ENCODE measurements around the gene DIRAS2.
A peak's percentile ranks its signal among the peaks of the same experiment; 100 is the strongest.

Gene DIRAS2

DNA sequence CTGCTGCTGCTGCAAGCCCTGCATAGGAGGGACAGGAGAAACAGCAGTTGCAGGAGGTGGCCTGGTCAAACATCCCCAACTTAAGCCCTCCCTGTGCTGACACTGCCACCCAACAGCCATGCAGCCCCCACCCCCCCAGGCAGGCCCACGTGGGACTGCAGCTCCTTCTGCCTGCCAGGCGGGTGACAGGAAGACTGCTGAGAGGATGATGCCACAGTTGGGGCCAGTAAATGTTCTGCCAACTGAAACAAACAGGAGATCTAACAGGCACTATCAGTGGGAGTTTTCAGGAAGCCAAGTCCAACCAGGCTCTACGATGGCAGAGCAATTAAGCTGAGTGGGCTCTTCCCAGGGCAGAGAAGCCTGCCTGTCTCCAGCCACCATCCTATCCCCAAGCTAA is 31.1 kb downstream of the DIRAS2 start:
- DNase-seq = no peak

DNA sequence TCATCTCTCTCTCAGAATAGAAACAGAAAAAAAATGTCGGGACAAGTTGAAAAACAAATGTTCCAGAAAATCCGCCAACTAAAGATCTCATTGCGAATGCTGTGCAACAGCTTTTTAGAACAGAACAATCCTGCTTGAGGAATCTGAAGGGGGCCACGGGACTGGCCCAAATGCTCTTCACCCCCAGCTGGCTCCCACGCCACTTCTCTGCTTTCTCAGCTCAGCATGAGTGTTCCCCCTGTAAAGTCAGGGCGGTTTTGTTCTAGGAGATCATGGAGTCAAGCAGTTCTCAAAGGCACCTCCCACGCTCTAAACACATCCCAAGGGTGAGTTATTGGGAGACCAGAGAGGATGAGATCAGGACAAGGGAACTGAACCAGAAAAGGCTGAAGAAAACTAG is 31.5 kb downstream of the DIRAS2 start:
- no peak for DNase-seq

GRCh38 chr9:90607701-90608516 is 34.7 kb downstream of the DIRAS2 start:
- DNase-seq = no peak

- no peak for DNase-seq
These were observed 42.6 kb downstream of the DIRAS2 start for GRCh38 chr9:90600029-90600428.

DNA sequence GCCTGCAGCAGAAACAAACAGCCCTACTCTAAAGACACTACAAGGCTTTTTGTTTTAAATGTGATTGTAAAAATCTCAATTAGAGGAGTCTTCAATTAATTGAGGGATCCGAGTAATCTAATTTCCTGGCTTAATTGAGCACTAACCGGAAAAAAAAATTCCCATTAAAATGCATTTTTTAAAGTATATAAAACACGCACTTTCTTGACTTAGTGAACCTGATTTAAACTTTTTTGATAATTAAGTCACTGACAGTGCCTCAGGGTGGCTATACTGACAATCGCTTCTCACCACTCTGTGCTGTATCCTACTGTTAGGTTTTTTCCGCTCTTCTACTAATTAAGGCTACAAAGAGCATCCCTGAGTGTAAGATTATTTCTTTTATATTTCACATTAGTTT is 44.4 kb downstream of the DIRAS2 start:
- no peak for DNase-seq

DNA sequence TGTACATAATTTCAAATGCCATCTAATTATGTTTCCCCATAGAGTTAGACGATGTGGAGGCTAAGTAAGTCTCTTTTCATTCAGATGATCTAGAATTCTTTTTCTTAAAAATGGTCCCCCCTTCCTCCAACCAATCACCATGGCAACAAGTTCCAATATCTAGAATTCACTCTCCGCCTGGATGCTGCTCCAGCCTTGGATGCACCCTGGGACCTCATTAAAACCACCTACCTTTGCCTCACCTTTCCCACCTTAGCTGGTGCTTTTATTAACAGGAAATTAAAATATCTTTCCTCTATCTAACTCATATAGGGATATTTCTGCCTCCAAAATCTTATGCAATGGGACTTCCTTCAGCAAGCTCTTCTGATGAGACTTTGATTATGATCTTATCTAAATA is 49.0 kb downstream of the DIRAS2 start:
- DNase-seq = no peak

GRCh38 chr9:90580576-90580975 is 62.0 kb downstream of the DIRAS2 start:
- DNase-seq = no peak

GRCh38 chr9:90579181-90579580 is 63.4 kb downstream of the DIRAS2 start:
- no peak for DNase-seq

GRCh38 chr9:90578126-90578815 is 64.4 kb downstream of the DIRAS2 start:
- DNase-seq = no peak

DNA sequence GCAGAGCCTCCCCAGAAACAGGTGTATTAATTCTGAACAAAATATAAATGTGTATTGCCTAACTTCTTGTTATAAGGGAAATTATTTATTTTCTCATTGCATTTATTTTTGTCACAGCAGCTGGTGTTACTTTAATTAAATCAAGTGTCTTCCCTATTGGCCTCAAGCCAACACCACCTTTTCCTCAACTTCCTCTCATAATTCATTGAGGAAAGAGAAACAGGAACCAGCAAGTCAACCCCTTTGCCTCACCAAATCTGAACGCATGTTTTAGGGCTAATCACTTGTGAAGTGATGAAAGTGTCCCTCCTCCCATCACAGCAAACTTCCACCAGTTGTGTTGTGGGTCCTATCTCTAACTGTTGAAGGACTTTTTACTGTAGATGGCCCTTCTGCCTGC is 73.1 kb downstream of the DIRAS2 start:
- peak; percentile 45 for DNase-seq

GRCh38 chr9:90568667-90569066 is 74.0 kb downstream of the DIRAS2 start:
- DNase-seq = no peak

GRCh38 chr9:90562229-90562628 is 80.4 kb downstream of the DIRAS2 start:
- DNase-seq = no peak
